Measurements from ENCODE around the gene C1orf210. TPM values are rescaled to one million over a fixed set of nuclear protein-coding genes. Genes with fewer than 3 reads are reported as not detected.

Gene C1orf210
- total RNA-seq, 3 donors from 2014 or later (not counting 1 experiment from before 2014, with no cell fraction given), result not detected

- H3K27ac ChIP-seq (ENCODE audit: low read length), result no peak overlapping the region
- no peak for TF ChIP-seq CTCF (IDR thresholded peaks at IDR 0.05)
- Mint-ChIP-seq H3K27ac (no peak overlapping the region), H3K4me1 (no peaks in the 10 kb centered on the region), H3K27me3 (ENCODE audit: low read depth in 2 of 2) (peaks cover 16 to 21% of the 10 kb centered on the region in 2 donors), H3K4me3 (no peak overlapping the region), H3K9me3 (no peaks in the 10 kb centered on the region), H3K36me3 (no peaks in the 10 kb centered on the region)
- no peaks in the 10 kb centered on the region for H3K4me1 ChIP-seq (ENCODE audit: control insufficient read depth, insufficient read depth, low read length)
- no peaks in the 10 kb centered on the region for H3K27me3 ChIP-seq (ENCODE audit: control insufficient read depth, insufficient read depth, low read length)
- ATAC-seq (peak in 1 of 3 donors; percentile 3), DNase-seq (no peak)
- no peaks in the 10 kb centered on the region for H3K36me3 ChIP-seq (ENCODE audit: control insufficient read depth, insufficient read depth, low read length)
- H3K9me3 ChIP-seq (ENCODE audit: control insufficient read depth, insufficient read depth, low read length), result peaks cover 2% of the 10 kb centered on the region
- no peak overlapping the region for H3K4me3 ChIP-seq (ENCODE audit: low read length)
- 87% methylated on average over 4 of the region's 4 CpGs for WGBS (ENCODE audit: insufficient coverage)
- intact Hi-C loops (cut with micrococcal nuclease), result no loop called here
Measured at GRCh38 chr1:43253173-43253572, 32.2 kb downstream of the C1orf210 start.

GRCh38 chr1:43252225-43252624 lies 33.2 kb downstream of the C1orf210 start:
- no peak for ATAC-seq
- no peaks in the 10 kb centered on the region for H3K27me3 ChIP-seq (ENCODE audit: control insufficient read depth, insufficient read depth, low read length)
- H3K4me1 Mint-ChIP-seq, result no peaks in the 10 kb centered on the region
- no peak overlapping the region for H3K27ac Mint-ChIP-seq
- no peaks in the 10 kb centered on the region for H3K36me3 ChIP-seq (ENCODE audit: control insufficient read depth, insufficient read depth, low read length)
- H3K27ac ChIP-seq (ENCODE audit: low read length), result no peak overlapping the region
- WGBS (ENCODE audit: insufficient coverage), result 75% methylated on average over 1 of the region's 1 CpG
- no peaks in the 10 kb centered on the region for H3K4me1 ChIP-seq (ENCODE audit: control insufficient read depth, insufficient read depth, low read length)
- no peaks in the 10 kb centered on the region for H3K36me3 Mint-ChIP-seq
- no peak overlapping the region for H3K4me3 Mint-ChIP-seq
- DNase-seq, result no peak
- no peaks in the 10 kb centered on the region for H3K9me3 Mint-ChIP-seq
- peaks cover 16 to 21% of the 10 kb centered on the region in 2 donors for H3K27me3 Mint-ChIP-seq (ENCODE audit: low read depth in 2 of 2)
- H3K9me3 ChIP-seq (ENCODE audit: control insufficient read depth, insufficient read depth, low read length), result no peaks in the 10 kb centered on the region
- intact Hi-C loops (cut with micrococcal nuclease), result no loop called here
- TF ChIP-seq CTCF (IDR thresholded peaks at IDR 0.05), result no peak
- no peak overlapping the region for H3K4me3 ChIP-seq (ENCODE audit: low read length)

GRCh38 chr1:43251024-43251423 lies 34.4 kb downstream of the C1orf210 start:
- no peak for TF ChIP-seq CTCF (IDR thresholded peaks at IDR 0.05)
- Histone ChIP-seq H3K4me1 (ENCODE audit: control insufficient read depth, insufficient read depth, low read length) (no peaks in the 10 kb centered on the region), H3K36me3 (ENCODE audit: control insufficient read depth, insufficient read depth, low read length) (no peaks in the 10 kb centered on the region), H3K27me3 (ENCODE audit: control insufficient read depth, insufficient read depth, low read length) (no peaks in the 10 kb centered on the region), H3K27ac (ENCODE audit: low read length) (no peak overlapping the region), H3K9me3 (ENCODE audit: control insufficient read depth, insufficient read depth, low read length) (no peaks in the 10 kb centered on the region), H3K4me3 (ENCODE audit: low read length) (no peak overlapping the region)
- ATAC-seq, result no peak
- DNase-seq, result no peak
- 90% methylated on average over 5 of the region's 5 CpGs for WGBS (ENCODE audit: insufficient coverage)
- Mint-ChIP-seq H3K4me1 (no peaks in the 10 kb centered on the region), H3K9me3 (no peaks in the 10 kb centered on the region), H3K36me3 (no peaks in the 10 kb centered on the region), H3K27ac (no peak overlapping the region), H3K27me3 (ENCODE audit: low read depth in 2 of 2) (peaks cover 16 to 21% of the 10 kb centered on the region in 2 donors), H3K4me3 (no peak overlapping the region)
- intact Hi-C loops (cut with micrococcal nuclease), result no loop called here

GRCh38 chr1:43250351-43250761 lies 35.0 kb downstream of the C1orf210 start:
- H3K4me3 Mint-ChIP-seq, result no peak overlapping the region
- WGBS (ENCODE audit: insufficient coverage), result 81% methylated on average over 3 of the region's 3 CpGs
- DNase-seq (no peak), ATAC-seq (no peak)
- H3K9me3 Mint-ChIP-seq, result no peaks in the 10 kb centered on the region
- no peak overlapping the region for H3K27ac ChIP-seq (ENCODE audit: low read length)
- TF ChIP-seq CTCF (IDR thresholded peaks at IDR 0.05), result no peak
- no peak overlapping the region for H3K4me3 ChIP-seq (ENCODE audit: low read length)
- intact Hi-C loops (cut with micrococcal nuclease), result no loop called here
- H3K4me1 ChIP-seq (ENCODE audit: control insufficient read depth, insufficient read depth, low read length), result no peaks in the 10 kb centered on the region
- no peaks in the 10 kb centered on the region for H3K36me3 ChIP-seq (ENCODE audit: control insufficient read depth, insufficient read depth, low read length)
- H3K9me3 ChIP-seq (ENCODE audit: control insufficient read depth, insufficient read depth, low read length), result no peaks in the 10 kb centered on the region
- H3K4me1 Mint-ChIP-seq, result no peaks in the 10 kb centered on the region
- peaks cover 18 to 21% of the 10 kb centered on the region in 2 donors for H3K27me3 Mint-ChIP-seq (ENCODE audit: low read depth in 2 of 2)
- H3K27me3 ChIP-seq (ENCODE audit: control insufficient read depth, insufficient read depth, low read length), result no peaks in the 10 kb centered on the region
- no peak overlapping the region for H3K27ac Mint-ChIP-seq
- H3K36me3 Mint-ChIP-seq, result no peaks in the 10 kb centered on the region

Data from natural killer cell (primary cell).